ENCODE measurements around the gene CACFD1. TPM values are rescaled to one million over a fixed set of nuclear protein-coding genes. Genes with fewer than 3 reads are reported as not detected.

The CACFD1 gene
- total and polyA plus RNA-seq, 9 of the 15 experiments (the other 6 are each of a cell fraction or from before 2014, with no cell fraction given): 0.11 to 1.4 (median 1.1) TPM; not detected in 2

DNA sequence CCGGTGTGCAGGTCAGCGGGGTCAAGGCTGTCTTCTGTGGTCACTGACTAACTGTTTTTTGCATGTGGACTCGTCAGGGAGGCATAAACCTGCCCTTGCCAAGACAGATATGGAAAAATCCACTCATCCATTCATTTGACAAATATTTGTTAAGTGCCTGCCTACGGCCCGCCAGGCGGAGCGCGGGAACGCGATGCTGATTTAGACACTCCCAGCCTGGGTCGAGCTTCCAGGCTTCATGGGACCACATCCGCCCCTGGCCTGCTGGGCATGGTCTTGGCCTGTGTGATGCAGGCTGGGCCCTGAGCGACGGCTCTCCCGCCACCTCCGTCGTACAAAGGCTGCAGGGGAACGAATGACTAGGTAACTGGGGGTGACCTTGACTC is 46.9 kb downstream of the CACFD1 start (continued):
- TF ChIP-seq TEAD4 (IDR thresholded peaks at IDR 0.05; ENCODE audit: low read length) (peak; percentile 50; the same call in 1 of the 2 replicates), TEAD4 (CRISPR knock-in tag; IDR thresholded peaks at IDR 0.05; ENCODE audit: borderline replicate concordance) (0 out of 2 replicates have a peak, but pooled peaks have one; percentile 35), SNRNP70 (optimal IDR thresholded peaks at IDR 0.05; ENCODE audit: low read depth, low read length) (no peak), SRF (CRISPR knock-in tag; IDR thresholded peaks at IDR 0.05) (peak in 1 of 2 experiments; percentile 76; a peak in 1 of 4 replicates), ZKSCAN8 (CRISPR knock-in tag; IDR thresholded peaks at IDR 0.05) (no peak), TCF7 (IDR thresholded peaks at IDR 0.05; ENCODE audit: borderline replicate concordance) (no peak), ZNF133 (CRISPR knock-in tag; IDR thresholded peaks at IDR 0.05) (no peak), LCOR (CRISPR knock-in tag; IDR thresholded peaks at IDR 0.05) (0 out of 2 replicates have a peak, but pooled peaks have one; percentile 50), SRSF3 (IDR thresholded peaks at IDR 0.05; ENCODE audit: insufficient read depth, low read length) (no peak), NFRKB (IDR thresholded peaks at IDR 0.05; ENCODE audit: low read depth) (no peak), MYNN (IDR thresholded peaks at IDR 0.05) (0 out of 2 replicates have a peak, but pooled peaks have one; percentile 19), MYNN (CRISPR knock-in tag; IDR thresholded peaks at IDR 0.05) (no peak), GABPB1 (CRISPR knock-in tag; IDR thresholded peaks at IDR 0.05) (0 out of 2 replicates have a peak, but pooled peaks have one; percentile 36), HNRNPUL1 (IDR thresholded peaks at IDR 0.05; ENCODE audit: low read length) (no peak), NR2C2 (CRISPR knock-in tag; IDR thresholded peaks at IDR 0.05) (no peak), NR2C2 (tag; IDR thresholded peaks at IDR 0.05) (peak; percentile 52; the same call in 1 of the 2 replicates), JUND (IDR thresholded peaks at IDR 0.05; ENCODE audit: borderline replicate concordance, low read depth, low read length) (0 out of 2 replicates have a peak, but pooled peaks have one; percentile 11), JUND (tag; IDR thresholded peaks at IDR 0.05; ENCODE audit: borderline replicate concordance, low read depth, low read length) (no peak; the same call in 2 of the 3 replicates), CBFA2T2 (conservative IDR thresholded peaks at IDR 0.05) (peak; percentile 21; the same call in 1 of the 2 replicates), DACH1 (IDR thresholded peaks at IDR 0.05; ENCODE audit: partially characterized antibody) (no peak), RBM17 (IDR thresholded peaks at IDR 0.05; ENCODE audit: borderline replicate concordance, low read depth, low read length) (no peak), ARID1B (IDR thresholded peaks at IDR 0.05) (peak; percentile 6; the same call in 1 of the 2 replicates), ZBTB8A (IDR thresholded peaks at IDR 0.05; ENCODE audit: partially characterized antibody) (no peak)
- TF ChIP-seq, protein P1, sequence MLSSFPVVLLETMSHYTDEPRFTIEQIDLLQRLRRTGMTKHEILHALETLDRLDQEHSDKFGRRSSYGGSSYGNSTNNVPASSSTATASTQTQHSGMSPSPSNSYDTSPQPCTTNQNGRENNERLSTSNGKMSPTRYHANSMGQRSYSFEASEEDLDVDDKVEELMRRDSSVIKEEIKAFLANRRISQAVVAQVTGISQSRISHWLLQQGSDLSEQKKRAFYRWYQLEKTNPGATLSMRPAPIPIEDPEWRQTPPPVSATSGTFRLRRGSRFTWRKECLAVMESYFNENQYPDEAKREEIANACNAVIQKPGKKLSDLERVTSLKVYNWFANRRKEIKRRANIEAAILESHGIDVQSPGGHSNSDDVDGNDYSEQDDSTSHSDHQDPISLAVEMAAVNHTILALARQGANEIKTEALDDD (IDR thresholded peaks at IDR 0.05): peak; percentile 78
- TF ChIP-seq, protein P2, sequence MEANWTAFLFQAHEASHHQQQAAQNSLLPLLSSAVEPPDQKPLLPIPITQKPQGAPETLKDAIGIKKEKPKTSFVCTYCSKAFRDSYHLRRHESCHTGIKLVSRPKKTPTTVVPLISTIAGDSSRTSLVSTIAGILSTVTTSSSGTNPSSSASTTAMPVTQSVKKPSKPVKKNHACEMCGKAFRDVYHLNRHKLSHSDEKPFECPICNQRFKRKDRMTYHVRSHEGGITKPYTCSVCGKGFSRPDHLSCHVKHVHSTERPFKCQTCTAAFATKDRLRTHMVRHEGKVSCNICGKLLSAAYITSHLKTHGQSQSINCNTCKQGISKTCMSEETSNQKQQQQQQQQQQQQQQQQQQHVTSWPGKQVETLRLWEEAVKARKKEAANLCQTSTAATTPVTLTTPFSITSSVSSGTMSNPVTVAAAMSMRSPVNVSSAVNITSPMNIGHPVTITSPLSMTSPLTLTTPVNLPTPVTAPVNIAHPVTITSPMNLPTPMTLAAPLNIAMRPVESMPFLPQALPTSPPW (CRISPR knock-in tag; IDR thresholded peaks at IDR 0.05): no peak
- TF ChIP-seq, protein P3, sequence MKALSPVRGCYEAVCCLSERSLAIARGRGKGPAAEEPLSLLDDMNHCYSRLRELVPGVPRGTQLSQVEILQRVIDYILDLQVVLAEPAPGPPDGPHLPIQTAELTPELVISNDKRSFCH (CRISPR knock-in tag; IDR thresholded peaks at IDR 0.05): no peak
- TF ChIP-seq, protein P3 (tag; IDR thresholded peaks at IDR 0.05): 0 out of 2 replicates have a peak, but pooled peaks have one; percentile 32
- TF ChIP-seq, protein P4, sequence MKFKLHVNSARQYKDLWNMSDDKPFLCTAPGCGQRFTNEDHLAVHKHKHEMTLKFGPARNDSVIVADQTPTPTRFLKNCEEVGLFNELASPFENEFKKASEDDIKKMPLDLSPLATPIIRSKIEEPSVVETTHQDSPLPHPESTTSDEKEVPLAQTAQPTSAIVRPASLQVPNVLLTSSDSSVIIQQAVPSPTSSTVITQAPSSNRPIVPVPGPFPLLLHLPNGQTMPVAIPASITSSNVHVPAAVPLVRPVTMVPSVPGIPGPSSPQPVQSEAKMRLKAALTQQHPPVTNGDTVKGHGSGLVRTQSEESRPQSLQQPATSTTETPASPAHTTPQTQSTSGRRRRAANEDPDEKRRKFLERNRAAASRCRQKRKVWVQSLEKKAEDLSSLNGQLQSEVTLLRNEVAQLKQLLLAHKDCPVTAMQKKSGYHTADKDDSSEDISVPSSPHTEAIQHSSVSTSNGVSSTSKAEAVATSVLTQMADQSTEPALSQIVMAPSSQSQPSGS (CRISPR knock-in tag; IDR thresholded peaks at IDR 0.05): no peak
